ENCODE data around the gene TEX28. TPM values are rescaled to one million over a fixed set of nuclear protein-coding genes. Genes with fewer than 3 reads are reported as not detected.

The TEX28 gene
- total RNA-seq, 1 donor from 2014 or later: not detected

DNA sequence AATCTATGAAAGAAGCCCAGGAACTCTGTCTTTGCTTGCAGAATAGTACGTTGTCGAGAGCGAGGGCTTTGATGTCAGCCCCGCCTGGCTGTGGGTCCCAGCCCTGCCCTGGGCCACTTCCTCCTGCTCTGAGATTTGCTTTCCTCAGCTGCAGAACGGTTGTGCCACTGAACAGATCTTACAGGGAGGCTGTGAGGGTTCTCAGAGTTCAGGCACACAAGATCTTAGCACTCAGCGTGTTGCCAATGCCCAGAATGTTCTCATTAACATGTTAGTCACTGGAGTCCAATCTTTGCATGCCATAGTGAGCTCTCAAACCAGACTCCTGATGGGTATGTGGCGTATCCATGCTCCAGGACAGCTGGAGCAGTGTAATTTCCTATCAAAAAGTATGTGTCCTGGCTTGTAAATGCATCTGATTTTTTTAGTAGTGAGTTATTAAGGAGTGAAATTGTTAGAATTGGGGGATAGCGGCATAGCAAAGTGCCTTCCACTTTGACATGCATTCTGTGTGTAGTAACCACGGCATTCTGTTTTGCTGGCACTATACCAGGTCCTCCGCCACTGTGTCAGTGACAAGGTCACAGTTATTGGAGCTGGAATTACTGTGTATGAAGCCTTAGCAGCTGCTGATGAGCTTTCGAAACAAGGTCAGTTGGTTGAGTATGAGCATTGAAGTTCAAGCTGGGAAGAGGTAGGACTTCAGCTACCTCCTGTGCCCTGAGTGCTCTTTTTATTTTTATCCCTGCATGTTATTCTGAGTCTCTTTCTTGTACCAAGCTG, 32.3 kb upstream of the TEX28 start:
- TF ChIP-seq, protein P1, sequence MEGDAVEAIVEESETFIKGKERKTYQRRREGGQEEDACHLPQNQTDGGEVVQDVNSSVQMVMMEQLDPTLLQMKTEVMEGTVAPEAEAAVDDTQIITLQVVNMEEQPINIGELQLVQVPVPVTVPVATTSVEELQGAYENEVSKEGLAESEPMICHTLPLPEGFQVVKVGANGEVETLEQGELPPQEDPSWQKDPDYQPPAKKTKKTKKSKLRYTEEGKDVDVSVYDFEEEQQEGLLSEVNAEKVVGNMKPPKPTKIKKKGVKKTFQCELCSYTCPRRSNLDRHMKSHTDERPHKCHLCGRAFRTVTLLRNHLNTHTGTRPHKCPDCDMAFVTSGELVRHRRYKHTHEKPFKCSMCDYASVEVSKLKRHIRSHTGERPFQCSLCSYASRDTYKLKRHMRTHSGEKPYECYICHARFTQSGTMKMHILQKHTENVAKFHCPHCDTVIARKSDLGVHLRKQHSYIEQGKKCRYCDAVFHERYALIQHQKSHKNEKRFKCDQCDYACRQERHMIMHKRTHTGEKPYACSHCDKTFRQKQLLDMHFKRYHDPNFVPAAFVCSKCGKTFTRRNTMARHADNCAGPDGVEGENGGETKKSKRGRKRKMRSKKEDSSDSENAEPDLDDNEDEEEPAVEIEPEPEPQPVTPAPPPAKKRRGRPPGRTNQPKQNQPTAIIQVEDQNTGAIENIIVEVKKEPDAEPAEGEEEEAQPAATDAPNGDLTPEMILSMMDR (IDR thresholded peaks at IDR 0.05): no peak
- Mint-ChIP-seq H3K27ac (ENCODE audit: unreplicated experiment) (peak overlapping the region; percentile 33), H3K27me3 (ENCODE audit: low read depth) (peaks cover 2% of the 10 kb centered on the region), H3K36me3 (ENCODE audit: low read depth) (no peaks in the 10 kb centered on the region), H3K9me3 (ENCODE audit: low read depth) (peaks cover 2% of the 10 kb centered on the region), H3K4me1 (ENCODE audit: low read depth) (peaks cover 34% of the 10 kb centered on the region), H3K4me3 (ENCODE audit: unreplicated experiment) (no peak overlapping the region)
- no peak for DNase-seq (ENCODE audit: low spot score)

DNA sequence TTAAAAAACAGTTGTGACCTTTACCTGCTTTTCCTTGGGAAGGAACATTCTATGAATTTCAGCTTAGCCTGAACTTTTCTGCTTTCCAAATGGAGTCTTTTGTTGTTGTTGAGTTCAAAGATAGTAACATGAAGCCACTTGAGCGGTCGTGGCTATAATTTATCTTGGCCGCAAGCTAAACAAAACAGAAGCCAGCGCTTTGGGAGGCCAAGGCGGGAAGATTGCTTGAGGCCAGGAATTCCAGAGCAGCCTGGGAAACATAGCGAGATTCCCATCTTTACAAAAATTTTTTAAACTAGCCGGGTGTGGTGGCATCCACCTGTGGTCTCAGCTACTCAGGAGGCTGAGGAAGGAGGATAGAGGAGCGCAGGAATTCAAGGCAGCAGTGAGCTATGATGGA, 30.6 kb upstream of the TEX28 start:
- Mint-ChIP-seq H3K4me3 (ENCODE audit: unreplicated experiment) (no peak overlapping the region), H3K27ac (ENCODE audit: unreplicated experiment) (no peak overlapping the region), H3K36me3 (ENCODE audit: low read depth) (no peaks in the 10 kb centered on the region), H3K4me1 (ENCODE audit: low read depth) (peaks cover 34% of the 10 kb centered on the region), H3K27me3 (ENCODE audit: low read depth) (peaks cover 12% of the 10 kb centered on the region), H3K9me3 (ENCODE audit: low read depth) (peaks cover 2% of the 10 kb centered on the region)
- DNase-seq (ENCODE audit: low spot score): no peak
- TF ChIP-seq, protein P1 (IDR thresholded peaks at IDR 0.05): no peak

DNA sequence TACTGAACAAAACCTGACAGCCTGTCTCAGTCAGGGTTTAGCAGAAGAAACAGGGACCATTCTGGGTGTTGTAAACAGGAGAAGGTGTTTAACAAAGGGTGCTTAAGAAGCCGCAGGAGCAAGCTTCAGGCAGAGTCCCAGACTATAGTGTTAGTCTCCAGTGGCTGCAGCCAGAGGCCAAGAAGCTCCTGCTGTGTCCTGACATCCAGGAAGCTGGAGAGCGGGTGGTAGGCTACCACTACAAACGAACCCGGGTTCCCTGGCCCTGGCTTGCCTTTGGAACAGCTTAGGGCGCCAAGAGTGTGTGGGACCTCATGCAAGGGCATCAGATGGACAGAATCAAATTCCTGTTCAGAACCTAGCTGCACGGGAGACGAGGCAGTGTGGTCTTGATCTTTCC, 28.6 kb upstream of the TEX28 start:
- Mint-ChIP-seq H3K36me3 (ENCODE audit: low read depth) (peaks cover 2% of the 10 kb centered on the region), H3K27ac (ENCODE audit: unreplicated experiment) (no peak overlapping the region), H3K9me3 (ENCODE audit: low read depth) (peaks cover 2% of the 10 kb centered on the region), H3K27me3 (ENCODE audit: low read depth) (peaks cover 20% of the 10 kb centered on the region), H3K4me3 (ENCODE audit: unreplicated experiment) (no peak overlapping the region), H3K4me1 (ENCODE audit: low read depth) (peaks cover 28% of the 10 kb centered on the region)
- peak; percentile 48 for DNase-seq (ENCODE audit: low spot score)
- TF ChIP-seq, protein P1 (IDR thresholded peaks at IDR 0.05): no peak

DNA sequence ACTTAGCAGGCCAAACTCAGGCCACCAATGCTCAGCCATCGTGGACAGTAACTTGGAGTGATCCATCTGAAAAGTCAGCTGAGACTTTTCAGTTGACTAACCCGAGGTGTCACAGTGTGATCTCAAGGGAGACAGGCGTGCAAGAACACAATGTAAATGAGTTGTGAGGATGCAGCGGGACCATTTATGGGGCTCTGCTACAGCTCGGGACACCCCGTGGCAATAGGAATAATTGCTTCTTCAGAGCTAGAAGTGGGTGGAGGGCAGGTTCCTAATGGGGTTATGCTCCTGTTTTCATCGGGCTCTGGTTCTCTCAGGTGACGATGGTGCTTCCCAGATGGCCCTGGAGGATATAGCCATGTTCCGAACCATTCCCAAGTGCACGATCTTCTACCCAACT, 28.0 kb upstream of the TEX28 start:
- DNase-seq (ENCODE audit: low spot score): peak; percentile 17
- Mint-ChIP-seq H3K27me3 (ENCODE audit: low read depth) (peaks cover 20% of the 10 kb centered on the region), H3K36me3 (ENCODE audit: low read depth) (peaks cover 2% of the 10 kb centered on the region), H3K9me3 (ENCODE audit: low read depth) (peaks cover 2% of the 10 kb centered on the region), H3K4me3 (ENCODE audit: unreplicated experiment) (no peak overlapping the region), H3K4me1 (ENCODE audit: low read depth) (peaks cover 28% of the 10 kb centered on the region), H3K27ac (ENCODE audit: unreplicated experiment) (no peak overlapping the region)
- TF ChIP-seq, protein P1 (IDR thresholded peaks at IDR 0.05): no peak

DNA sequence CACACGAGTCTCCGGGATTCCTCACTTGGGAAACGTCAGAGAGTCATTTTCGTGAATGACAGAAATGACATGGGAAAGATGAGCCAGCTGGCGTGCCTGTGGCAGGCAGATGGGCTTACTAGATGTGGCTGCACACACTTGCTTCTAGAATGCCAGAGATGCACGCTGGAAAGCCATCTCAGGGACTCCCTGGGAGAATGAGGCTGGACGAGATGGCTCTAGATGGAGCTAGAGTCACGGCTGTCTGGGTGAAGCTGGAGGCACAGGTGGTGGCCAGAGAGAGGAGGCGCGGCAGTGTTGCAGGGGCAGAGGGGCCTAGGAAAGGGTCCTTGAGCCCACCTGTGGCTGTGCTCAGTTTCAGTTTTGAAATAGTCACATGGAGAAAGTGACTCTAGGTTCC, 26.7 kb upstream of the TEX28 start:
- Mint-ChIP-seq H3K27me3 (ENCODE audit: low read depth) (peaks cover 20% of the 10 kb centered on the region), H3K36me3 (ENCODE audit: low read depth) (peaks cover 2% of the 10 kb centered on the region)
- DNase-seq (ENCODE audit: low spot score): peak; percentile 38

More for the DNA sequence above, 26.7 kb upstream of the TEX28 start:
- TF ChIP-seq, protein P1 (IDR thresholded peaks at IDR 0.05): no peak
- Mint-ChIP-seq H3K4me3 (ENCODE audit: unreplicated experiment) (no peak overlapping the region), H3K4me1 (ENCODE audit: low read depth) (peaks cover 18% of the 10 kb centered on the region), H3K9me3 (ENCODE audit: low read depth) (peaks cover 2% of the 10 kb centered on the region), H3K27ac (ENCODE audit: unreplicated experiment) (no peak overlapping the region)
